Stomach (tissue), 9 donors: ENCODE measurements around the gene AGPS. TPM values are rescaled to one million over a fixed set of nuclear protein-coding genes. Genes with fewer than 3 reads are reported as not detected.
"Not testable (repeated sequence)": the region's sequence is repeated elsewhere in the genome, so short reads cannot be mapped to it uniquely, and the experiment has no call there.

Experiments
- DNase-seq, 2 donors: peaks; one replicate each; pipeline versions ENCODE4 v3.0.0 to v3.0.0-alpha.2; 2013 to 2019
- H3K27ac ChIP-seq, 5 donors: fragments of 200-600 bp in 4 of 5; sonication (generic) in 4 of 5; one replicate each; pipeline ENCODE4 v1.5.1; 2013 to 2019; ENCODE audit warnings: mild to moderate bottlenecking in 1 of 5, moderate library complexity in 1 of 5
- H3K27me3 ChIP-seq, 3 donors: fragments of 200-600 bp; sonication (generic); one replicate each; pipeline ENCODE4 v1.5.1; 2017 to 2019; ENCODE audit warnings: mixed run types in 1 of 3
- H3K36me3 ChIP-seq, 4 donors: fragments of 200-600 bp; sonication (generic); 1 replicate in 3 of 4; 2 replicates in 1 of 4; pipeline ENCODE4 v1.5.1; 2016 to 2019
- H3K4me1 ChIP-seq, 4 donors: fragments of 200-600 bp; sonication (generic); one replicate each; pipeline ENCODE4 v1.5.1; 2016 to 2019
- H3K4me3 ChIP-seq, 4 donors: fragments of 200-600 bp; sonication (generic) in 3 of 4; one replicate each; pipeline ENCODE4 v1.5.1; 2016 to 2019; ENCODE audit warnings: mild to moderate bottlenecking in 1 of 4
- H3K9me3 ChIP-seq, 4 donors: fragments of 200-600 bp; sonication (generic); one replicate each; pipeline ENCODE4 v1.5.1; 2016 to 2019
- CTCF ChIP-seq, 7 experiments: fragments of 450-650 bp in 4 of 7; fragments of 200-600 bp in 3 of 7; sonication (generic) in 3 of 7; IDR thresholded peaks; one replicate each; pipeline ENCODE4 v1.5.1; 2016 to 2019; ENCODE audit warnings: antibody characterized with exemption in 7 of 7, control low read depth in 2 of 7, mild to moderate bottlenecking in 1 of 7
- EP300 ChIP-seq: sonication (generic); formaldehyde crosslinking; IDR thresholded peaks from one replicate; pipeline ENCODE4 v1.6.1; 2017; ENCODE audit warnings: antibody characterized with exemption
- POLR2A ChIP-seq, 4 donors: fragments of 450-650 bp; IDR thresholded peaks; one replicate each; pipeline ENCODE4 v1.6.1; 2016; ENCODE audit warnings: antibody characterized with exemption in 4 of 4, control low read depth in 2 of 4, mild to moderate bottlenecking in 1 of 4, moderate library complexity in 1 of 4
- POLR2AphosphoS5 ChIP-seq, 3 donors: sonication (generic); formaldehyde crosslinking; IDR thresholded peaks; one replicate each; pipeline ENCODE4 v1.6.1; 2016; ENCODE audit warnings: antibody characterized with exemption in 3 of 3
- WGBS, 5 donors: extraction: QIAGEN DNeasy Blood & Tissue Kit in 3 of 5; methylation state at CpG; one replicate each; pipeline versions ENCODE4 v1.1.5 to v1.1.7; 2013 to 2018; 5-methylcytosine and 5-hydroxymethylcytosine counted together
- intact Hi-C: fragments of 100-400 bp; cut with DNase I; formaldehyde crosslinking; loops from one replicate; pipeline ENCODE4 v1.15.1; 2023; ENCODE audit warnings: low total_unique reads
- polyA plus RNA-seq, 3 donors: library from polyadenylated mRNA; stranded (reverse); fragments of 200-250 nt; gene quantifications; one replicate each; pipeline ENCODE4 v1.2.3, GENCODE V29; 2013
- total RNA-seq, 5 donors: library from RNA; depleted of rRNA; stranded (reverse); fragments of >200 nt; gene quantifications; one replicate each; pipeline versions ENCODE4 v1.1.0 to v1.2.3, GENCODE V29; 2014 to 2016
- donor health status: healthy with polysubstance abuse.
- donor health status: Bipolar disorder and iron deficiency.
- donor health status: healthy.

The AGPS gene
- total and polyA plus RNA-seq, 8 donors: 4.2 to 163 (median 26.4) TPM

GRCh38 chr2:177455187-177455586 is 62.6 kb downstream of the AGPS start:
- no peak for DNase-seq
- H3K27ac ChIP-seq: no peak overlapping the region
- no peaks in the 10 kb centered on the region for H3K4me1 ChIP-seq
- no peaks in the 10 kb centered on the region for H3K27me3 ChIP-seq
- 88 to 94% (median 89%) methylated on average over 3 of the region's 3 CpGs for WGBS, 5 donors
- H3K36me3 ChIP-seq: peaks cover 0 to 33% (median 27%) of the 10 kb centered on the region in 4 donors
- intact Hi-C loops: no loop called here
- H3K4me3 ChIP-seq: no peak overlapping the region
- TF ChIP-seq CTCF (IDR thresholded peaks at IDR 0.05): no peak
- H3K9me3 ChIP-seq: no peaks in the 10 kb centered on the region

GRCh38 chr2:177459756-177460155 is 67.2 kb downstream of the AGPS start:
- 94 to 100% (median 96%) methylated on average over 1 of the region's 1 CpG for WGBS, 5 donors
- intact Hi-C loops: not testable (repeated sequence)

GRCh38 chr2:177460973-177461585 is 68.5 kb downstream of the AGPS start:
- intact Hi-C loops: no loop called here
- Histone ChIP-seq H3K4me3 (no peak overlapping the region), H3K27ac (no peak overlapping the region), H3K36me3 (peaks cover 0 to 44% (median 32%) of the 10 kb centered on the region in 4 donors), H3K9me3 (peaks cover 0 to 8% (median 3%) of the 10 kb centered on the region in 4 donors), H3K27me3 (no peaks in the 10 kb centered on the region), H3K4me1 (no peaks in the 10 kb centered on the region)
- DNase-seq: no peak
- TF ChIP-seq CTCF (IDR thresholded peaks at IDR 0.05) (no peak), EP300 (no peak), POLR2A (IDR thresholded peaks at IDR 0.05) (no peak), POLR2AphosphoS5 (IDR thresholded peaks at IDR 0.05) (no peak)
- 73 to 88% (median 86%) methylated on average over 5 of the region's 5 CpGs for WGBS, 5 donors

More at GRCh38 chr2:177459756-177460155, 67.2 kb downstream of the AGPS start:
- H3K27ac ChIP-seq, H3K27me3 ChIP-seq, H3K4me1 ChIP-seq, H3K9me3 ChIP-seq, DNase-seq, H3K4me3 ChIP-seq: not testable (repeated sequence)
- peaks cover 0 to 44% (median 28%) of the 10 kb centered on the region in 4 donors for H3K36me3 ChIP-seq

GRCh38 chr2:177464549-177464948 is 72.0 kb downstream of the AGPS start:
- 94 to 99% (median 96%) methylated on average over 3 of the region's 3 CpGs for WGBS, 5 donors
- no peak overlapping the region for H3K4me3 ChIP-seq
- TF ChIP-seq POLR2A (IDR thresholded peaks at IDR 0.05) (no peak), EP300 (no peak), CTCF (IDR thresholded peaks at IDR 0.05) (no peak), POLR2AphosphoS5 (IDR thresholded peaks at IDR 0.05) (no peak)
- peaks cover 0 to 8% (median 3%) of the 10 kb centered on the region in 4 donors for H3K9me3 ChIP-seq
- no peaks in the 10 kb centered on the region for H3K4me1 ChIP-seq
- intact Hi-C loops: no loop called here
- peaks cover 0 to 41% (median 32%) of the 10 kb centered on the region in 4 donors for H3K36me3 ChIP-seq
- H3K27me3 ChIP-seq: no peaks in the 10 kb centered on the region
- H3K27ac ChIP-seq: no peak overlapping the region
- no peak for DNase-seq

GRCh38 chr2:177465400-177466138 is 73.0 kb downstream of the AGPS start:
- H3K27me3 ChIP-seq: no peaks in the 10 kb centered on the region
- no peak for DNase-seq
- H3K9me3 ChIP-seq: peaks cover 0 to 8% (median 3%) of the 10 kb centered on the region in 4 donors
- no peak overlapping the region for H3K4me3 ChIP-seq
- H3K36me3 ChIP-seq: peaks cover 0 to 45% (median 38%) of the 10 kb centered on the region in 4 donors
- no peak overlapping the region for H3K27ac ChIP-seq
- WGBS, 5 donors: 95 to 99% (median 98%) methylated on average over 12 to 14 of the region's 14 CpGs
- intact Hi-C loops: no loop called here
- no peaks in the 10 kb centered on the region for H3K4me1 ChIP-seq
- no peak for TF ChIP-seq POLR2A (IDR thresholded peaks at IDR 0.05)
- no peak for TF ChIP-seq EP300
- no peak for TF ChIP-seq POLR2AphosphoS5 (IDR thresholded peaks at IDR 0.05)
- no peak for TF ChIP-seq CTCF (IDR thresholded peaks at IDR 0.05)
